Right atrium auricular region (tissue), 2 donors: Measurements from ENCODE around the gene RIMOC1. TPM values are rescaled to one million over a fixed set of nuclear protein-coding genes. Genes with fewer than 3 reads are reported as not detected.
"Not testable (repeated sequence)": the region's sequence is repeated elsewhere in the genome, so short reads cannot be mapped to it uniquely, and the experiment has no call there.

ENCODE experiments used
- DNase-seq: peaks from one replicate; pipeline ENCODE4 v3.0.0-alpha.2; 2019; ENCODE audit warnings: low spot score
- H3K27ac ChIP-seq, 2 donors: fragments of 200-600 bp; sonication (generic); 1 replicate in 1 of 2; 2 replicates in 1 of 2; pipeline ENCODE4 v1.5.1; 2016 to 2019
- H3K27me3 ChIP-seq, 2 donors: fragments of 200-600 bp; sonication (generic); one replicate each; pipeline versions ENCODE4 v1.5.1 to v1.6.0; 2017 to 2019
- H3K36me3 ChIP-seq: fragments of 200-600 bp; sonication (generic); one replicate; pipeline ENCODE4 v1.5.1; 2016
- H3K4me1 ChIP-seq, 2 donors: fragments of 200-600 bp; sonication (generic); one replicate each; pipeline versions ENCODE4 v1.5.1 to v1.6.0; 2017 to 2019
- H3K4me3 ChIP-seq, 2 donors: fragments of 200-600 bp; sonication (generic); 1 replicate in 1 of 2; 2 replicates in 1 of 2; pipeline ENCODE4 v1.5.1; 2017 to 2019; ENCODE audit warnings: mild to moderate bottlenecking in 1 of 2, moderate library complexity in 1 of 2
- H3K9me3 ChIP-seq, 2 donors: fragments of 200-600 bp; sonication (generic); one replicate each; pipeline ENCODE4 v1.5.1; 2019
- CTCF ChIP-seq, 2 donors: fragments of 200-600 bp; sonication (generic); IDR thresholded peaks; one replicate each; pipeline ENCODE4 v1.5.1; 2019; ENCODE audit warnings: antibody characterized with exemption in 2 of 2
- total RNA-seq, 2 donors: library from RNA; depleted of rRNA; stranded (reverse); fragments of >200 nt; gene quantifications; one replicate each; pipeline ENCODE4 v1.1.0, GENCODE V29; 2016

RIMOC1 gene
- total RNA-seq, 2 donors from 2014 or later = 11.2 to 13.9 TPM

- no peak overlapping the region for H3K4me3 ChIP-seq
- no peak overlapping the region for H3K27ac ChIP-seq
- H3K9me3 ChIP-seq = no peaks in the 10 kb centered on the region
- TF ChIP-seq CTCF (IDR thresholded peaks at IDR 0.05) = no peak
- H3K36me3 ChIP-seq = peaks cover 6% of the 10 kb centered on the region
- peaks cover 0 to 7% of the 10 kb centered on the region in 2 donors for H3K4me1 ChIP-seq
- DNase-seq = no peak
- H3K27me3 ChIP-seq = no peaks in the 10 kb centered on the region
Measured at GRCh38 chr5:41927604-41928003, 23.5 kb downstream of the RIMOC1 start.

GRCh38 chr5:41929035-41929434, 24.9 kb downstream of the RIMOC1 start:
- DNase-seq = no peak

GRCh38 chr5:41932770-41933169, 28.6 kb downstream of the RIMOC1 start:
- Histone ChIP-seq H3K9me3 (no peaks in the 10 kb centered on the region), H3K4me3 (no peak overlapping the region), H3K27ac (no peak overlapping the region), H3K27me3 (no peaks in the 10 kb centered on the region), H3K36me3 (peaks cover 36% of the 10 kb centered on the region), H3K4me1 (no peaks in the 10 kb centered on the region)
- TF ChIP-seq CTCF (IDR thresholded peaks at IDR 0.05) = no peak
- DNase-seq = no peak

More at GRCh38 chr5:41929035-41929434, 24.9 kb downstream of the RIMOC1 start:
- H3K9me3 ChIP-seq = no peaks in the 10 kb centered on the region
- peaks cover 9% of the 10 kb centered on the region for H3K36me3 ChIP-seq
- H3K27ac ChIP-seq = no peak overlapping the region
- no peaks in the 10 kb centered on the region for H3K27me3 ChIP-seq
- no peak overlapping the region for H3K4me3 ChIP-seq
- H3K4me1 ChIP-seq = peaks cover 0 to 7% of the 10 kb centered on the region in 2 donors
- no peak for TF ChIP-seq CTCF (IDR thresholded peaks at IDR 0.05)

- H3K4me1 ChIP-seq = no peaks in the 10 kb centered on the region
- DNase-seq = no peak
- H3K27ac ChIP-seq = no peak overlapping the region
- no peaks in the 10 kb centered on the region for H3K9me3 ChIP-seq
- peaks cover 42% of the 10 kb centered on the region for H3K36me3 ChIP-seq
- no peak overlapping the region for H3K4me3 ChIP-seq
- TF ChIP-seq CTCF (IDR thresholded peaks at IDR 0.05) = no peak
- H3K27me3 ChIP-seq = no peaks in the 10 kb centered on the region
Measured at GRCh38 chr5:41935544-41935943, 31.4 kb downstream of the RIMOC1 start.

GRCh38 chr5:41940641-41941040, 36.5 kb downstream of the RIMOC1 start:
- TF ChIP-seq CTCF (IDR thresholded peaks at IDR 0.05) = no peak
- no peak for DNase-seq
- no peaks in the 10 kb centered on the region for H3K4me1 ChIP-seq
- H3K27me3 ChIP-seq = no peaks in the 10 kb centered on the region
- H3K9me3 ChIP-seq = no peaks in the 10 kb centered on the region
- no peak overlapping the region for H3K27ac ChIP-seq
- no peak overlapping the region for H3K4me3 ChIP-seq
- peaks cover 20% of the 10 kb centered on the region for H3K36me3 ChIP-seq

DNA sequence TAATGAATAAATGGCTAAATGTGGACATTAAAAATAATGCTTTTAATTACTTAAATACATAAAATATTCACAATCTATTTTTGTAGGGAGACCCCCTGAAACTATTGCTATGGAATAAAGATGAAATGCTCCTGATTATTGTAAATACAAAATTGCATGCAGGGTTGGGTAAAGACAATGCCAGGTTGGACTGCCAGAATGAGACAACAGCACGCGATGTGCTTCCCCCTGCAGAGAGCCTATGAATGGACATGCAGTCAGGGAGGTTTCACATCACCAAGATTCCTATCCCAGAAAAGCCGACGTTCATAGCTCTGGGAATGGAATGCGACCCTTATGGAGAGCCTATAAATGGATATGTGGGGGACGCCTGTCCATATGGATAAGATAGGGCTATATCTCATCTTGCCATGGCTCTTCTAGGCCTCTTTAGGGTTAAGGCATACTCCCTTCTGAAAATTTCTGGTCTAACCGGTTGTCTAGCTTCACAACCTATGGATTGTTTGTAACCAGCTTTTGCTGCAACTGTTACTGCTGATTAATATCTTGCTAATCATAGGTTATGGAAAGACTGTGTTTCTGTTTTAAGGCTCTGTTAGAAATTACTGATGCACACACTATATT, 41.3 kb downstream of the RIMOC1 start:
- H3K4me1 ChIP-seq, DNase-seq, H3K36me3 ChIP-seq, H3K27ac ChIP-seq, H3K4me3 ChIP-seq, H3K27me3 ChIP-seq, H3K9me3 ChIP-seq: not testable (repeated sequence)
